DND-41 (cell line): Measurements from ENCODE around the gene IPO4.

ENCODE experiments used
- CTCF ChIP-seq: IDR thresholded peaks from 2 replicates; pipeline ENCODE4 v1.5.1; 2012; ENCODE audit warnings: borderline replicate concordance, low read length, moderate library complexity, mild to moderate bottlenecking; ENCODE audit not compliant: poor library complexity, severe bottlenecking; ENCODE audit errors: extremely low read depth
- EZH2 ChIP-seq: IDR thresholded peaks from 3 replicates; pipeline ENCODE4 v1.6.1; 2012; ENCODE audit warnings: borderline replicate concordance, low read depth, mild to moderate bottlenecking, moderate library complexity, low read length, inconsistent platforms; ENCODE audit not compliant: severe bottlenecking

DNA sequence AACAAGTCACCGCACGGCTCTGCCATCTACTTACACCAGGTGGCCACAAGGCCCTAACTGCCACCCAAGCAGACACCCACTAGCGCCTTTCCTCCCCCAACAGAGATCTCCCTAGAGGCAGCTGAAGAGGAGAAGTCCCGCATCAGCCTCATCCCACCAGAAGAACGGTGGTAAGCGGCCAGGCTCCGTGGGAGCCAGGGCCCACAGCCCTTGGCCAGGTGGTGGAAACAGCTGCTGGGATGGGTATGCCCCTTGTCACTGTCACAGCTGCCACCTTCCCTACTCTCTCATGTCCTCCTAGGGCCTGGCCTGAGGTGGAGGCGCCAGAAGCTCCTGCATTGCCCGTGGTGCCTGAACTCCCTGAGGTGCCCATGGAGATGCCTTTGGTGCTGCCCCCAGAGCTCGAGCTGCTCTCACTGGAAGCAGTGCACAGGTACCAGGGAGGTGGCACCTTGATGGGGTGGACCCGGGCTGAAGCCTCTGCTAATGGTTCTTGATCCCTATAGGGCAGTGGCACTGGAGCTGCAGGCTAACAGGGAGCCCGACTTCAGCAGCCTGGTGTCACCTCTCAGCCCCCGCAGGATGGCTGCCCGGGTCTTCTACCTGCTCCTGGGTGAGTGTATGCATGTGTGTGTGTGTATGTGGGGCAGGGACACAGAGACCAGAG is 9.2 kb downstream of the IPO4 start:
- TF ChIP-seq CTCF (no peak), EZH2 (no peak)
